Measurements from ENCODE around the gene C22orf15. TPM values are rescaled to one million over a fixed set of nuclear protein-coding genes. Genes with fewer than 3 reads are reported as not detected.

C22orf15 gene
- total RNA-seq, 2 experiments from 2014 or later: 0.30 to 1.3 TPM

GRCh38 chr22:23763954-23764353, 1.2 kb downstream of the C22orf15 start:
- DNase-seq (no peak), ATAC-seq (no peak)
- POLR2A ChIA-PET: no interaction called here
- peaks cover 34% of the 10 kb centered on the region for H3K4me1 Mint-ChIP-seq
- H3K36me3 Mint-ChIP-seq (ENCODE audit: low read depth): peaks cover 15% of the 10 kb centered on the region
- no peaks in the 10 kb centered on the region for H3K9me3 Mint-ChIP-seq (ENCODE audit: low read depth)
- H3K27ac Mint-ChIP-seq: no peak overlapping the region
- no peaks in the 10 kb centered on the region for H3K27me3 Mint-ChIP-seq
- intact Hi-C loops (cut with DNase I, micrococcal nuclease): loop anchor here in 1 of 2 experiments (2.0 kb wide), 1 partner anchor 13 kb away; the partner anchor contains the start of gene ZNF70
- CTCF ChIA-PET: interaction anchor here (0.6 kb wide), 1 partner anchor 270 kb away, joined by 3 read pairs; no protein-coding TSS in a partner anchor
- peak overlapping the region; percentile 43 for H3K4me3 Mint-ChIP-seq

- no peaks in the 10 kb centered on the region for H3K27me3 Mint-ChIP-seq
- ATAC-seq (no peak), DNase-seq (no peak)
- H3K4me1 Mint-ChIP-seq: peaks cover 34% of the 10 kb centered on the region
- H3K27ac Mint-ChIP-seq: peak overlapping the region; percentile 42
- no peak overlapping the region for H3K4me3 Mint-ChIP-seq
- peaks cover 15% of the 10 kb centered on the region for H3K36me3 Mint-ChIP-seq (ENCODE audit: low read depth)
- POLR2A ChIA-PET: no interaction called here
- no peaks in the 10 kb centered on the region for H3K9me3 Mint-ChIP-seq (ENCODE audit: low read depth)
- intact Hi-C loops (cut with DNase I, micrococcal nuclease): loop anchor here (2.0 to 5.0 kb wide), 5 partner anchors 14 to 223 kb away; partner anchors contain the start of gene ZNF70 (in 1 of the 2)
- CTCF ChIA-PET: interaction anchor here (1.0 kb wide), 1 partner anchor 87 kb away, joined by 3 read pairs; no protein-coding TSS in a partner anchor
Measured at GRCh38 chr22:23764899-23765881, 2.4 kb downstream of the C22orf15 start.

DNA sequence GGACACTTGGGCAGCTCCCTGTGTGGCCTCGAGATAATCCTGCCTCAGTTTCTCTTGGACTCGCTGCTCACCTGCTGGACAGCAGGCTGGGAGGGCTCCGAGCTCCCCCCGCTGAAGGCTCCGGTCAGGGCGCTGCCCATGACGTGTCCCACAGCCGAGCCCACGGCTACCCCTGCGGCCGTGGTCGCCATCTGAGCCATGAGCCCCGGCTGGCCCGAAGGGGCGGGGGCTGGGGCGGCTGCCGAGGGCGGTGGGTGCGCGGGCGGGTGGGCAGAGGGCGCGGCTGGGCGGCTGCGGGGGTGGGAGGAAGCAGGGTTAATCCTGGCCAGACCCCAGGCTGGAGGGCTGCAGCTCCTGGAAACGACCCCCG, 4.5 kb downstream of the C22orf15 start:
- Mint-ChIP-seq H3K9me3 (ENCODE audit: low read depth) (no peaks in the 10 kb centered on the region), H3K4me3 (peak overlapping the region; percentile 75), H3K27ac (peak overlapping the region; percentile 26), H3K4me1 (peaks cover 39% of the 10 kb centered on the region), H3K36me3 (ENCODE audit: low read depth) (peaks cover 15% of the 10 kb centered on the region), H3K27me3 (no peaks in the 10 kb centered on the region)
- ChIA-PET POLR2A (interaction anchor here (1.1 kb wide), 1 partner anchor 18 kb away, joined by 5 read pairs; no protein-coding TSS in a partner anchor), CTCF (interaction anchor here (1.1 to 1.4 kb wide), 3 partner anchors 10 to 127 kb away, joined by 3 to 4 read pairs (median 3); partner anchors contain the start of gene MIF)
- ATAC-seq (no peak), DNase-seq (no peak)
- intact Hi-C loops (cut with DNase I, micrococcal nuclease): loop anchor here (1.0 to 5.0 kb wide), 9 partner anchors 16 to 228 kb away; partner anchors contain the start of genes DERL3 (in 1 of the 2), MIF (in 1 of the 2) and ZNF70 (in 1 of the 2)

GRCh38 chr22:23767673-23768548, 5.1 kb downstream of the C22orf15 start, which contains the start of gene CHCHD10:
Gene CHCHD10, minus strand, starts transcription at chr22:23767972. Its CDS starts 98 bp downstream, at chr22:23767874.
- intact Hi-C loops (cut with DNase I, micrococcal nuclease): loop anchor here (1.0 to 5.0 kb wide), 10 partner anchors 17 to 229 kb away; partner anchors contain the start of genes DERL3 (in 1 of the 2), MIF (in 1 of the 2) and ZNF70 (in 1 of the 2)
- Mint-ChIP-seq H3K27ac (peak within 1 kb of the TSS; percentile 72), H3K4me1 (peaks cover 36% of the 10 kb centered on the region), H3K36me3 (ENCODE audit: low read depth) (peaks cover 15% of the 10 kb centered on the region), H3K4me3 (peak within 1 kb of the TSS; percentile 75), H3K27me3 (no peaks in the 10 kb centered on the region), H3K9me3 (ENCODE audit: low read depth) (no peaks in the 10 kb centered on the region)
- DNase-seq (peak; percentile 87), ATAC-seq (peak; percentile 66)
- CTCF ChIA-PET: interaction anchor here (1.1 to 3.9 kb wide), 3 partner anchors 9 to 127 kb away, joined by 3 to 28 read pairs (median 3); partner anchors contain the start of gene MIF
- POLR2A ChIA-PET: no interaction called here

GRCh38 chr22:23769321-23769965, 6.7 kb downstream of the C22orf15 start:
- no peak for DNase-seq
- intact Hi-C loops (cut with DNase I, micrococcal nuclease): loop anchor here (5.0 kb wide), 4 partner anchors 78 to 227 kb away; no protein-coding TSS in a partner anchor
- no peak overlapping the region for H3K27ac Mint-ChIP-seq
- no peak overlapping the region for H3K4me3 Mint-ChIP-seq
- H3K4me1 Mint-ChIP-seq: peaks cover 25% of the 10 kb centered on the region
- no peak for ATAC-seq
- peaks cover 12% of the 10 kb centered on the region for H3K36me3 Mint-ChIP-seq (ENCODE audit: low read depth)
- ChIA-PET CTCF (interaction anchor here (0.6 to 3.9 kb wide), 5 partner anchors 20 to 88 kb away, joined by 3 to 28 read pairs (median 3); partner anchors contain the start of gene SLC2A11), POLR2A (no interaction called here)
- peaks cover 3% of the 10 kb centered on the region for H3K27me3 Mint-ChIP-seq
- no peaks in the 10 kb centered on the region for H3K9me3 Mint-ChIP-seq (ENCODE audit: low read depth)

DNA sequence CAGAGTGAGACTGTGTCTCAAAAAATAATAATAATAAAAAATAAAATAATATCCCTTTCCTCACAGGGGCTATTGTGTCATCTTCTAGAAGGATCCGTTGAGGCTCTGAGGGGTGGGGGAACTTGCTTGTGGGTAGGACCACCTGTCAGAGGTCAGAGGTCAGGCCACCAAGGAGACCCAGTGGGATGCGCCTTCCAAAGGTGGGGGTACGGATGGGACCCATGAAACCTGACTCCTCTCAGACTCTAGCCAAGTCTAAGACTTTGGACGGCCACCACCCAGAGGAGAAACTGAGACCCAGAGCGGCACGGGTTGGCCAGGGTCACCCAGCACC, 9.5 kb downstream of the C22orf15 start:
- POLR2A ChIA-PET: interaction anchor here (0.6 kb wide), 1 partner anchor 14 kb away, joined by 3 read pairs; the partner anchor contains the start of gene SMARCB1
- H3K36me3 Mint-ChIP-seq (ENCODE audit: low read depth): no peaks in the 10 kb centered on the region
- intact Hi-C loops (cut with DNase I, micrococcal nuclease): loop anchor here in 1 of 2 experiments (1.0 kb wide), 1 partner anchor 15 kb away; no protein-coding TSS in a partner anchor
- H3K27me3 Mint-ChIP-seq: peaks cover 3% of the 10 kb centered on the region
- peaks cover 10% of the 10 kb centered on the region for H3K4me1 Mint-ChIP-seq
- DNase-seq: no peak
- peak overlapping the region; percentile 53 for H3K4me3 Mint-ChIP-seq
- no peak overlapping the region for H3K27ac Mint-ChIP-seq
- H3K9me3 Mint-ChIP-seq (ENCODE audit: low read depth): no peaks in the 10 kb centered on the region
- CTCF ChIA-PET: interaction anchor here (1.1 kb wide), 1 partner anchor 76 kb away, joined by 3 read pairs; no protein-coding TSS in a partner anchor
- ATAC-seq: no peak

DNA sequence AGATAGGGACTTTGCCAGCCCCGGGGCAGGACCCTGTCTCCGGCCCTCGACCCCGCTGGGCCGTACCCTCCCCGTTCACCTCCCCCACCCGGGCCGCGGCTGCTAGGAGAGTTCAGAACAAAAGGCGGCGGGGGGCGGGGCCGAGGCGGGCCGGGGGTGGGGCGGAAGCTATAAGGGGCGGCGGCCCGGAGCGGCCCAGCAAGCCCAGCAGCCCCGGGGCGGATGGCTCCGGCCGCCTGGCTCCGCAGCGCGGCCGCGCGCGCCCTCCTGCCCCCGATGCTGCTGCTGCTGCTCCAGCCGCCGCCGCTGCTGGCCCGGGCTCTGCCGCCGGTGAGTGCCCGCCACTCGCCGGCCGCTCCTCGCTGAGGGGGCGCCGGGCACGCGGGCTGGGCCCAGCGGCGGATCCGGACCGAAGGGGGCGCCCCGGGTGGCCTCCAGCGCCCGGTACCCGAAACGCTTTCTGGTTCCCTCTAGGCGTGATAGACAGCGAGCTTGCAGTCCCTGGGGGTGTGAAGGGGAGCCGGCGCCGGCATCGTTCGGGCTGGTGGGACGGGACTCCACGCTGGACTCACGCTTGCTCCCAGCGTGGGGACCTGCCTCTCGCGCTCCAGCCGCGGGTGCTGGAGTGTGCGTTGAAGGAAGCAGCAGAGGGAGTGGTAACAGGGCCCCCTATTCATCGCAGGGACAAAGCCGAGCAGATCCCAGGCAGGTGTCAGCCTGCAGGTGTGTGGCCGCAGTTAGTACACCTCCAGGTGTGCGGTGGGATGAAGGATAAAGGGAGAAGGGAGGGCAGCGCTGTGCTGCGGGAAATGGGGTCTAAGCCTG, 10.1 kb downstream of the C22orf15 start, which contains the start of gene MMP11:
Gene MMP11 (plus strand): TSS at position 201 of the 825 bp plus-strand sequence. CDS start 22 bp downstream, at position 223.
- Mint-ChIP-seq H3K27ac (no peak within 1 kb of the TSS), H3K4me1 (peaks cover 10% of the 10 kb centered on the region), H3K9me3 (ENCODE audit: low read depth) (no peaks in the 10 kb centered on the region), H3K27me3 (peaks cover 3% of the 10 kb centered on the region), H3K36me3 (ENCODE audit: low read depth) (no peaks in the 10 kb centered on the region), H3K4me3 (peak within 1 kb of the TSS; percentile 53)
- ChIA-PET CTCF (interaction anchor here (1.1 kb wide), 1 partner anchor 75 kb away, joined by 3 read pairs; no protein-coding TSS in a partner anchor), POLR2A (interaction anchor here (0.6 kb wide), 1 partner anchor 14 kb away, joined by 3 read pairs; the partner anchor contains the start of gene SMARCB1)
- intact Hi-C loops (cut with DNase I, micrococcal nuclease): loop anchor here in 1 of 2 experiments (1.0 kb wide), 1 partner anchor 14 kb away; no protein-coding TSS in a partner anchor
- ATAC-seq (peak; percentile 54), DNase-seq (peak; percentile 74)

DNA sequence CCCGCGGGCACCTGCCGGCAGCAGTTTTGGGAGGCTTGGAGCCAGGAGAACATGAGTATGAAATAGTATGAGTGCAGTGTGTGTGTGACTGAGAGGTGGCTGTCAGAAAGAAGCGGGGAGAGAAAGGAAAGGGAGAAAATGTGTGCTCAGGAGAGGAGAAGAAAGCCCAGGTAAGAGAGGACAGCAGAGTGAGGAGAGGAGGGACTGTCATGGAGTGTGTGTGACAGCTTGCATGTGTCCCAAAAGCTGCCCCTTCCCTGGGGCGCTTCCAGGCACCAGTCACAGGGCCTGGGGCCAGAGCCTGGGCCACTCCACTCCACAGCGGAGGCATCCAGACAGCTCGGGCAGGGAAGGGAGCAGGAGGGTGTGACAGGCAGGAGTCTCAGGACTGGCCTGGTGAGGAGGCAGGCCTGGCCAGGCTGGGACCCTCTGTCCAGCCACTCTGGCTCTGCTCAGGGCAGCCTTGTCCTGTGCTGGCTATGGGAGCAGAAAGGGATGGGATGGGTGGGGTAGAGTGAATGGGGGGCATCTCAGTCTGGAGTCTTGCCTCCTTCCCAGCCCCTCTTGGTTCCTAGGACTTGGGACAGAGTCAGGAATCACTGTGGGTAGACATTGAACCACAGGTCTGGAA, 10.8 kb downstream of the C22orf15 start:
- intact Hi-C loops (cut with DNase I, micrococcal nuclease): no loop called here
- ChIA-PET POLR2A (no interaction called here), CTCF (interaction anchor here (1.1 kb wide), 1 partner anchor 75 kb away, joined by 3 read pairs; no protein-coding TSS in a partner anchor)
- H3K36me3 Mint-ChIP-seq (ENCODE audit: low read depth): no peaks in the 10 kb centered on the region
- no peaks in the 10 kb centered on the region for H3K9me3 Mint-ChIP-seq (ENCODE audit: low read depth)
- H3K27ac Mint-ChIP-seq: no peak overlapping the region
- peaks cover 3% of the 10 kb centered on the region for H3K27me3 Mint-ChIP-seq
- DNase-seq (no peak), ATAC-seq (no peak)
- peak overlapping the region; percentile 27 for H3K4me3 Mint-ChIP-seq
- peaks cover 10% of the 10 kb centered on the region for H3K4me1 Mint-ChIP-seq
